Activated gamma-delta T cell treated with Interleukin-2 at 50 U/mL for 16 hours (primary cell): Measurements from ENCODE around the gene GLRX3.

Source experiments
- DNase-seq: peaks from one replicate; pipeline ENCODE4 v3.0.0-alpha.2; 2020

Gene GLRX3

GRCh38 chr10:130137659-130138478 lies 1.7 kb downstream of the GLRX3 start:
- DNase-seq: no peak

- DNase-seq: no peak
These were observed 2.3 kb downstream of the GLRX3 start for GRCh38 chr10:130138479-130138866.

- no peak for DNase-seq
These were observed 4.2 kb downstream of the GLRX3 start for GRCh38 chr10:130140425-130140824.

- no peak for DNase-seq
These were observed 4.8 kb downstream of the GLRX3 start for GRCh38 chr10:130141038-130141437.

GRCh38 chr10:130141460-130141859 lies 5.3 kb downstream of the GLRX3 start:
- DNase-seq: no peak

GRCh38 chr10:130141878-130142277 lies 5.7 kb downstream of the GLRX3 start:
- DNase-seq: no peak

GRCh38 chr10:130146042-130146441 lies 9.9 kb downstream of the GLRX3 start:
- DNase-seq: no peak

GRCh38 chr10:130159192-130159794 lies 23.1 kb downstream of the GLRX3 start:
- no peak for DNase-seq

- DNase-seq: no peak
These were observed 24.6 kb downstream of the GLRX3 start for GRCh38 chr10:130160775-130161174.

GRCh38 chr10:130161331-130161730 lies 25.1 kb downstream of the GLRX3 start:
- DNase-seq: no peak

GRCh38 chr10:130167193-130167592 lies 31.0 kb downstream of the GLRX3 start:
- DNase-seq: no peak

GRCh38 chr10:130167707-130168106 lies 31.5 kb downstream of the GLRX3 start:
- DNase-seq: no peak

GRCh38 chr10:130169136-130169859 lies 33.1 kb downstream of the GLRX3 start:
- no peak for DNase-seq

- DNase-seq: no peak
These were observed 35.0 kb downstream of the GLRX3 start for GRCh38 chr10:130171196-130171595.

GRCh38 chr10:130174328-130174727 lies 38.1 kb downstream of the GLRX3 start:
- DNase-seq: no peak

- DNase-seq: no peak
These were observed 38.9 kb downstream of the GLRX3 start for GRCh38 chr10:130175074-130175473.

GRCh38 chr10:130177250-130177649 lies 41.1 kb downstream of the GLRX3 start:
- no peak for DNase-seq

- no peak for DNase-seq
These were observed 43.4 kb downstream of the GLRX3 start for GRCh38 chr10:130179640-130180039.

- no peak for DNase-seq
These were observed 44.2 kb downstream of the GLRX3 start for GRCh38 chr10:130180416-130180815.

GRCh38 chr10:130181858-130182257 lies 45.7 kb downstream of the GLRX3 start:
- DNase-seq: no peak

GRCh38 chr10:130185591-130185990 lies 49.4 kb downstream of the GLRX3 start:
- DNase-seq: no peak

GRCh38 chr10:130188195-130189175 lies 52.3 kb downstream of the GLRX3 start:
- DNase-seq: no peak

- DNase-seq: no peak
These were observed 53.4 kb downstream of the GLRX3 start for GRCh38 chr10:130189608-130190054.
